Measurements from ENCODE around the gene MORF4L2. TPM values are rescaled to one million over a fixed set of nuclear protein-coding genes. Genes with fewer than 3 reads are reported as not detected.

MORF4L2 gene
- total and polyA plus RNA-seq, 2 of the 8 experiments (the other 6 are each of a cell fraction or from before 2014, with no cell fraction given): 235 to 373 TPM

- FAIRE-seq: no peak
- CTCF ChIA-PET (ENCODE audit: partially characterized antibody): interaction anchor here (1.2 to 1.9 kb wide), 5 partner anchors 12 to 37 kb away, joined by 5 to 8 read pairs (median 5); no protein-coding TSS in a partner anchor
- H3K23me2 ChIP-seq (ENCODE audit: low read depth, low read length): 0 out of 2 replicates have a peak, but pooled peaks cover 5% of the 10 kb centered on the region
- TF ChIP-seq POLR2A (IDR thresholded peaks at IDR 0.05; ENCODE audit: control extremely low read depth in 1 of 2, low read depth in 2 of 2, low read length in 2 of 2) (no peak), RBBP5 (IDR thresholded peaks at IDR 0.05; ENCODE audit: borderline replicate concordance, low read depth, low read length) (no peak), KDM4A (IDR thresholded peaks at IDR 0.05; ENCODE audit: low read depth, low read length, severe bottlenecking) (no peak), HDAC6 (IDR thresholded peaks at IDR 0.05; ENCODE audit: low read depth, low read length) (no peak), EP300 (IDR thresholded peaks at IDR 0.05; ENCODE audit: borderline replicate concordance in 1 of 2, low read depth in 2 of 2, low read length in 2 of 2) (no peak), PHF8 (conservative IDR thresholded peaks at IDR 0.05; ENCODE audit: low read depth, low read length) (no peak), SP2 (IDR thresholded peaks at IDR 0.05; ENCODE audit: low read length) (no peak), SP1 (IDR thresholded peaks at IDR 0.05; ENCODE audit: low read depth, low read length) (no peak), BRCA1 (IDR thresholded peaks at IDR 0.05; ENCODE audit: low read depth, low read length) (no peak), CTBP2 (IDR thresholded peaks at IDR 0.05; ENCODE audit: borderline replicate concordance, insufficient read depth, insufficient read length, low read length) (no peak)
- TF ChIP-seq, protein P1, sequence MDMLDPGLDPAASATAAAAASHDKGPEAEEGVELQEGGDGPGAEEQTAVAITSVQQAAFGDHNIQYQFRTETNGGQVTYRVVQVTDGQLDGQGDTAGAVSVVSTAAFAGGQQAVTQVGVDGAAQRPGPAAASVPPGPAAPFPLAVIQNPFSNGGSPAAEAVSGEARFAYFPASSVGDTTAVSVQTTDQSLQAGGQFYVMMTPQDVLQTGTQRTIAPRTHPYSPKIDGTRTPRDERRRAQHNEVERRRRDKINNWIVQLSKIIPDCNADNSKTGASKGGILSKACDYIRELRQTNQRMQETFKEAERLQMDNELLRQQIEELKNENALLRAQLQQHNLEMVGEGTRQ (IDR thresholded peaks at IDR 0.05; ENCODE audit: low read length): no peak
These were observed 55.4 kb downstream of the MORF4L2 start for GRCh38 chrX:103631145-103631544.

More at GRCh38 chrX:103631145-103631544, 55.4 kb downstream of the MORF4L2 start:
- no peak overlapping the region for H3K23ac ChIP-seq (ENCODE audit: insufficient read length)
- POLR2A ChIA-PET (ENCODE audit: partially characterized antibody): no interaction called here
- H3K27me3 ChIP-seq (replicated peaks in 1 of 4; ENCODE audit: control insufficient read depth in 3 of 4, extremely low read depth in 1 of 4, insufficient read depth in 3 of 4, low read length in 3 of 4): no peaks in the 10 kb centered on the region
- no peak overlapping the region for H3K18ac ChIP-seq (ENCODE audit: extremely low read depth, low read length)
- H4K5ac ChIP-seq (ENCODE audit: insufficient read length, low read depth, low read length): no peak overlapping the region
- H3K27ac ChIP-seq (ENCODE audit: low read depth, low read length): no peak overlapping the region
- no peak overlapping the region for H3K9ac ChIP-seq (replicated peaks in 1 of 4; ENCODE audit: extremely low read depth in 1 of 4, low read depth in 3 of 4, low read length in 3 of 4)
- H3K4me1 ChIP-seq (replicated peaks in 1 of 4; ENCODE audit: control insufficient read depth in 3 of 4, insufficient read depth in 4 of 4, low read length in 3 of 4): no peaks in the 10 kb centered on the region
- H3K4me3 ChIP-seq (ENCODE audit: extremely low read depth in 1 of 4, insufficient read depth in 2 of 4, low read depth in 3 of 4, low read length in 4 of 4): no peak overlapping the region
- no peak overlapping the region for H4K91ac ChIP-seq (replicated peaks; ENCODE audit: insufficient read length, low read length)
- H2AK5ac ChIP-seq (ENCODE audit: low read depth, low read length): no peak overlapping the region
- no peak overlapping the region for H3K4ac ChIP-seq (replicated peaks; ENCODE audit: insufficient read length, low read depth, low read length)
- H2BK120ac ChIP-seq (replicated peaks; ENCODE audit: low read depth, low read length): no peak overlapping the region
- H2BK5ac ChIP-seq (ENCODE audit: low read depth, low read length): no peak overlapping the region
- 90% methylated on average over 5 of the region's 5 CpGs; no CpG with 5 or more reads in 1 of the 2 experiments for WGBS, 2 experiments (ENCODE audit: extremely low coverage in 1 of 2, insufficient coverage in 1 of 2, insufficient read length in 1 of 2, insufficient replicate concordance in 2 of 2, low coverage in 1 of 2, low lambda C conversion rate in 2 of 2, missing lambda C conversion rate in 1 of 2)
- no peak for DNase-seq (ENCODE audit: low read depth in 1 of 2, low spot score in 2 of 2)
- no peak overlapping the region for H3K14ac ChIP-seq (ENCODE audit: insufficient read length)
- no peak overlapping the region for H4K8ac ChIP-seq (ENCODE audit: extremely low read depth, insufficient read depth, low read length)
- no peak overlapping the region for H2AFZ ChIP-seq (ENCODE audit: low read length)
- no peak overlapping the region for H3K4me2 ChIP-seq (ENCODE audit: insufficient read depth in 1 of 2, low read depth in 2 of 2, low read length in 2 of 2)
- no peaks in the 10 kb centered on the region for H3K79me1 ChIP-seq (ENCODE audit: low read depth, low read length)
- no peaks in the 10 kb centered on the region for H3K36me3 ChIP-seq (ENCODE audit: control insufficient read depth in 2 of 4, insufficient read depth in 4 of 4, low read length in 3 of 4)
- H3K56ac ChIP-seq (replicated peaks; ENCODE audit: insufficient read length, low read depth, low read length): no peak overlapping the region
- H4K20me1 ChIP-seq (replicated peaks in 1 of 2; ENCODE audit: control insufficient read depth in 1 of 2, insufficient read depth in 2 of 2, low read length in 2 of 2): no peaks in the 10 kb centered on the region
- no peaks in the 10 kb centered on the region for H3K79me2 ChIP-seq (ENCODE audit: control insufficient read depth in 1 of 2, insufficient read depth in 2 of 2, low read length in 2 of 2)
- no peak overlapping the region for H2BK15ac ChIP-seq (ENCODE audit: low read length)
- H3K9me3 ChIP-seq (ENCODE audit: insufficient read depth in 2 of 2, low read depth in 1 of 2, low read length in 1 of 2): no peaks in the 10 kb centered on the region
- H2BK12ac ChIP-seq (ENCODE audit: low read depth, low read length): no peak overlapping the region
- H2BK20ac ChIP-seq (ENCODE audit: low read length): no peak overlapping the region
